ENCODE measurements around the gene UBA5.
A peak's percentile ranks its signal among the peaks of the same experiment; 100 is the strongest.

Gene UBA5

GRCh38 chr3:132720228-132720627, 60.1 kb downstream of the UBA5 start:
- TF ChIP-seq CTCF (IDR thresholded peaks at IDR 0.05; ENCODE audit: extremely low read depth, insufficient read depth, missing control alignments) = no peak
- in situ Hi-C loops (cut with MboI; ENCODE audit: low pct_unique_long_range_greater_than_20kb, low sequenced_read_pairs, unreplicated experiment) = no loop called here
- DNase-seq (ENCODE audit: low spot score) = no peak

GRCh38 chr3:132721479-132722164, 61.5 kb downstream of the UBA5 start:
- DNase-seq (ENCODE audit: low spot score) = no peak
- TF ChIP-seq CTCF (IDR thresholded peaks at IDR 0.05; ENCODE audit: extremely low read depth, insufficient read depth, missing control alignments) = no peak
- in situ Hi-C loops (cut with MboI; ENCODE audit: low pct_unique_long_range_greater_than_20kb, low sequenced_read_pairs, unreplicated experiment) = no loop called here

GRCh38 chr3:132722165-132723023, 62.3 kb downstream of the UBA5 start, which contains the start of gene NPHP3:
NPHP3 (minus strand) TSS chr3:132722409; CDS start chr3:132722355, 54 bp downstream.
- in situ Hi-C loops (cut with MboI; ENCODE audit: low pct_unique_long_range_greater_than_20kb, low sequenced_read_pairs, unreplicated experiment) = no loop called here
- DNase-seq (ENCODE audit: low spot score) = peak; percentile 98
- no peak for TF ChIP-seq CTCF (IDR thresholded peaks at IDR 0.05; ENCODE audit: extremely low read depth, insufficient read depth, missing control alignments)

GRCh38 chr3:132723024-132723950, 63.2 kb downstream of the UBA5 start:
- in situ Hi-C loops (cut with MboI; ENCODE audit: low pct_unique_long_range_greater_than_20kb, low sequenced_read_pairs, unreplicated experiment) = no loop called here
- TF ChIP-seq CTCF (IDR thresholded peaks at IDR 0.05; ENCODE audit: extremely low read depth, insufficient read depth, missing control alignments) = no peak
- DNase-seq (ENCODE audit: low spot score) = no peak

GRCh38 chr3:132726341-132726823, 66.3 kb downstream of the UBA5 start:
- peak; percentile 28 for DNase-seq (ENCODE audit: low spot score)
- peak; percentile 66 for TF ChIP-seq CTCF (IDR thresholded peaks at IDR 0.05; ENCODE audit: extremely low read depth, insufficient read depth, missing control alignments)
- in situ Hi-C loops (cut with MboI; ENCODE audit: low pct_unique_long_range_greater_than_20kb, low sequenced_read_pairs, unreplicated experiment) = loop anchor here (25.0 kb wide), 1 partner anchor 661 kb away; no protein-coding TSS in a partner anchor
